GM12875 (cell line): ENCODE measurements around the gene CHPT1.

Experiments used
- H3K4me3 ChIP-seq: one replicate; pipeline ENCODE4 v1.5.1; 2011; ENCODE audit warnings: low read depth, low read length, control low read depth
- CTCF ChIP-seq: IDR thresholded peaks from 2 replicates; pipeline ENCODE4 v1.5.1; 2011; ENCODE audit warnings: low read depth, mild to moderate bottlenecking, control low read depth, inconsistent platforms, low read length, moderate library complexity, borderline replicate concordance; ENCODE audit not compliant: insufficient read depth

Gene CHPT1

GRCh38 chr12:101694986-101695385 lies 2.5 kb upstream of the CHPT1 start:
- no peak for TF ChIP-seq CTCF
- H3K4me3 ChIP-seq: no peak overlapping the region

GRCh38 chr12:101695706-101696105 lies 1.7 kb upstream of the CHPT1 start:
- H3K4me3 ChIP-seq: no peak overlapping the region
- TF ChIP-seq CTCF: no peak

- TF ChIP-seq CTCF: no peak
- peak overlapping the region; percentile 83 for H3K4me3 ChIP-seq
These were observed 916 bp upstream of the CHPT1 start for GRCh38 chr12:101696251-101697196.

GRCh38 chr12:101697930-101698799 lies 725 bp downstream of the CHPT1 start:
- no peak for TF ChIP-seq CTCF
- peak overlapping the region; percentile 83 for H3K4me3 ChIP-seq

GRCh38 chr12:101698800-101699347 lies 1.4 kb downstream of the CHPT1 start:
- TF ChIP-seq CTCF: no peak
- no peak overlapping the region for H3K4me3 ChIP-seq

- H3K4me3 ChIP-seq: no peak overlapping the region
- TF ChIP-seq CTCF: no peak
These were observed 2.9 kb downstream of the CHPT1 start for GRCh38 chr12:101700299-101700820.
